Epithelial cell of esophagus (primary cell): ENCODE data around the gene TADA2B.

Experiments
- DNase-seq: peaks from one replicate; pipeline ENCODE4 v3.0.0; 2010; ENCODE audit warnings: low read depth
- H3K4me3 ChIP-seq: 2 replicates; pipeline ENCODE4 v1.5.1; 2011; ENCODE audit warnings: mild to moderate bottlenecking, low read length, control low read depth
- TF ChIP-seq, protein P1 (sequence below): IDR thresholded peaks from 2 replicates; pipeline ENCODE4 v1.5.1; 2011; ENCODE audit warnings: low read depth, mild to moderate bottlenecking, low read length, control low read depth, inconsistent platforms; ENCODE audit not compliant: insufficient read depth; ENCODE audit errors: missing control alignments

Gene TADA2B

DNA sequence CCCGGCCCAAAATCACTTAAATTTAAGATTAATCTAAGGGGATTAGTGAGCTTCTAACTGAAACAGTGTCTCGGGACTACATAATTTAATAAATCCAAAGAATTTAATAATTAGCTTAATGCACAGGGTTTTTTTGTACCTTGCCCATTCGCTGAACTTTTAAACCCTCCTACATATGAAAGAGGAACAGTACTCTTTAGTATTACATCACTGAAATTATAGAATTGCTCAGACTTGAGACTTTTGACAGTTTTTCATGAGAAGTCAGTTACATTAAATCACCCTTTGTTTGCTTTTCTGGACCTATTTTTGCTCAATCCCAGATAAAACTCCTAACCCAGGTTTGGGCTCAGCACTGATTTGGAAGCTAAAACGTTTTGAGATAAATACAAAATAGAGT, 2.4 kb upstream of the TADA2B start:
- DNase-seq, result no peak
- H3K4me3 ChIP-seq, result no peak overlapping the region
- TF ChIP-seq, protein P1, sequence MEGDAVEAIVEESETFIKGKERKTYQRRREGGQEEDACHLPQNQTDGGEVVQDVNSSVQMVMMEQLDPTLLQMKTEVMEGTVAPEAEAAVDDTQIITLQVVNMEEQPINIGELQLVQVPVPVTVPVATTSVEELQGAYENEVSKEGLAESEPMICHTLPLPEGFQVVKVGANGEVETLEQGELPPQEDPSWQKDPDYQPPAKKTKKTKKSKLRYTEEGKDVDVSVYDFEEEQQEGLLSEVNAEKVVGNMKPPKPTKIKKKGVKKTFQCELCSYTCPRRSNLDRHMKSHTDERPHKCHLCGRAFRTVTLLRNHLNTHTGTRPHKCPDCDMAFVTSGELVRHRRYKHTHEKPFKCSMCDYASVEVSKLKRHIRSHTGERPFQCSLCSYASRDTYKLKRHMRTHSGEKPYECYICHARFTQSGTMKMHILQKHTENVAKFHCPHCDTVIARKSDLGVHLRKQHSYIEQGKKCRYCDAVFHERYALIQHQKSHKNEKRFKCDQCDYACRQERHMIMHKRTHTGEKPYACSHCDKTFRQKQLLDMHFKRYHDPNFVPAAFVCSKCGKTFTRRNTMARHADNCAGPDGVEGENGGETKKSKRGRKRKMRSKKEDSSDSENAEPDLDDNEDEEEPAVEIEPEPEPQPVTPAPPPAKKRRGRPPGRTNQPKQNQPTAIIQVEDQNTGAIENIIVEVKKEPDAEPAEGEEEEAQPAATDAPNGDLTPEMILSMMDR, result no peak

DNA sequence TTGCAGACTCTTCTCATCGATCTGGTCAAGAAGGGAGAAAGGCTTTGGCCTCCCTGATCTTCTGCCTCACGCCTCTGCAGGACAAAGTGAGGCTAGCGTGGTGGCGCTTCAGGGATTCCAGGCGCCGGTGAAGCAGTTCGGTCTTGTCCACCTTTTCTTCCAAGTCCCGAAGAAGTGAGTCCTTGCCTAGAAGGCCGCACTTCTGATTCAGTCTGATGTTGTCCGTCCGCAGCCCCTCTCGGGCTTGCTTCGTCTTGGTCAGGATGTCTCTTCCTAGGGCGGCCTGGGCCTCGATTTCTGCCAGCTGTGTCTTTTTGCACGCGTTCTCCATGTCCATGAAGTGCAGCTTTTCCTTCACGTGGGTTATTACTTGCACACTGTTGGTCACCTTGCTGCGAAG, 1.9 kb upstream of the TADA2B start:
- no peak overlapping the region for H3K4me3 ChIP-seq
- no peak for DNase-seq
- TF ChIP-seq, protein P1, result no peak

DNA sequence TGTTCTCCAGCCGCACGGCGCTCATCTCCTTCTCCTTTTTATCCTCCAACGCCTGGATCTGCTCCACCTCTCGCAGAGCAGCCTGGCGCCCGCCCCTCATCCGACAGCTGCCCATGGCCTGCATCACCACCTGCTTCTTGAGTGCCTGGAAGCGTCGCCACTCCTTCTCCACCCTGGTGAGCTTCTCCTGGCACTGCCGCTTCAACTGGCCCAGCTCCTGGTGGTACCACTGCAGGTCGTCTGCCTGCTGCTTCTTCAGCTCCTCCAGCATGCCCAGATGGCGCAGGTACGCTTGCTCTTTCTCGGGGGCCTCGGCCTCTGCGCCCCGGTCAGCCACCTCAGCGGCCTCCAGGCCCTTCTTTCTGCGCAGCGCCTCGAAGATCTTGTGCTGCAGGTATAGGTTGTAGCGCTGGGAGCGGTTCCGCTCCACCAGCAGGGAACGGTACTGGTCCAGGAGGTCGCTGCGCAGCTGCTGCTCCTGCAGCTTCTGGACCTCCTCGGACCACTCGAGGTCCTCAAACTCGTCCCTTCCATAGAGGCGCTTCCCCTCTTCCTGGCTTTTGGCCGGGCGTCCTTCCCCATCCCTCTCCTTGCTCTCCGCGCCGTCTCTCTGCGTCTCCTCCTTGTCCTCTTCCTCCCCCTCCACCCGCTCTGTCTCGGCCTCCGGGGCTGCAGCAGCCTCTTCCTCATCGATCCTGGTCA, 1.2 kb upstream of the TADA2B start:
- DNase-seq, result no peak
- H3K4me3 ChIP-seq, result peak overlapping the region; percentile 74
- TF ChIP-seq, protein P1, result no peak

DNA sequence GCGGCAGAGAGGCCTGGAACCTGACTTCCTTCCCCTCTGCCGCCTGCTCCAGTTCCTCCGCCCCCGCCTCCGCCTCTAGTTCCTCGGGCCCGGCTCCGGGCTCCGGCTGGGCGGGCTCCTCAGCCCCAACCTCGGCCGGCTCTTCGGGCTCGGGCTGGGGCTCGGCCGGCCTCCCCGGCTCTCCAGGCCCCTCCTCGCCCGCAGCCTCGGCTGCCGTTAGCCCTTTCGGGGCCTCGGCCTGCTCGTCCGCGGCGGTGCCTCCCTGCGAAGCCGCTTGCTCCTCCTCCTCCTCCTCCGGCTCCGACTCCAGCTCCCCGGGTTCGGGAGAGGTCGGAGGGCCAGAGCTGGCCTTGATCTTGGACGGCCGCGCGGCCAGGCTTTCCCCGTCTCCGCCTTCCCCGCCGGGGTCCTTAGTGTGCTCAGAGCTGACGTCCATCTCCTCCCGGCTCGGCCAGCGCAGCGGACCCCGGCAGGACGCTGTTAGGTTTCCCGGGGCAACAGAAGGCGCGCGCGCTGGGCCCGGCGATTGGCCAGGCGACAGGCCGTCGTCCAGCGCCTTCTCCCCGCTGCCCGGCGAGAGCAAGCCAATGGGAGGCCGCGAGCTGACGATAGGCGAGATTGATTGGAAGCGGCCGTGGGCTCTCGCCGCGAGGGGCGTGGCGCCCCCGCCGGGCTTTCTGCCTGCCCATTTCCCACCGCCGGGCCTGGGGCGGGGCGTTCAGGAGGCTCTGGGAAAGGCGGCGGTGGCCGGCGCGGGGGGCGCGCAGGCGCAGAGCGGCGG, 479 bp upstream of the TADA2B start:
- DNase-seq, result peak; percentile 99
- H3K4me3 ChIP-seq, result peak overlapping the region; percentile 74
- TF ChIP-seq, protein P1, result no peak

DNA sequence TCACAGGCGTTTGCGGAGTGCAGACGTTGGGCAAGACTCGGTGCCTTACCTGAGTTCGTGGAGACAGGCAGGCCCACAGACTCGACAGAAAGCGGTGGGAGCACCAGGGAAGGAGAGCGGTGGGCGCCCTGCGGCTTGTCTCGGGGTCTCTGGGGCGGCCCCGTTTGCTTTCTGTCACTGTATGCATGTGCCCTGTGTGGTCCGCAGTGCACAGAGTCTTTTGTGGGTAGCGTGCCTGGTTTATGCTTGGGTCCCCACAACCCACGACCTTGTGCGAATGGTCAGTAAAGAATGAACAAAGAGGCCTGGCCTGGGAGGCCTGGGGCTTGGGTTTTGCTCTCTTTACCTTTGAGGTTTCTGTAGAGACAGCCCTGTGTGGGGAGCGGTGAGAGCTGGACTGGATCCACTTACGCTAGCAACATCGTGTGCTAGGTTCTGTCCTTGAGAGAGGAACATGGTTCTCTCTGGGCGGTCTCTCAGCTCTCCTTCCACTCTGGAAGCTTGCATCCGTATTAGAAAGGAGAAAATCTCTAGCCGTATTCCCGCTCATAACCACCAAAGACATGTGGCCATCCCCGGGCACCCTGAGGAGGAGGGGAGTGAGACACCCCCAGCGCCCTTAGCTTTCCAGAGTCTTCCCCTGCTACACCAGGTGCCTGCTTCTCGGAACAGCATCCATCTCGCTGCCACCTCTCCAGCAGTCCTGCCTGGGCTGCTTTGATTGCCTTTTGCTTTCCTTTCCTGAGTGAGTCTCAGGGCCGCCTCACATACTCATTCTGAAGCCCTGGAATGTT, 1.2 kb downstream of the TADA2B start:
- no peak for DNase-seq
- peak overlapping the region; percentile 84 for H3K4me3 ChIP-seq
- TF ChIP-seq, protein P1, result no peak

DNA sequence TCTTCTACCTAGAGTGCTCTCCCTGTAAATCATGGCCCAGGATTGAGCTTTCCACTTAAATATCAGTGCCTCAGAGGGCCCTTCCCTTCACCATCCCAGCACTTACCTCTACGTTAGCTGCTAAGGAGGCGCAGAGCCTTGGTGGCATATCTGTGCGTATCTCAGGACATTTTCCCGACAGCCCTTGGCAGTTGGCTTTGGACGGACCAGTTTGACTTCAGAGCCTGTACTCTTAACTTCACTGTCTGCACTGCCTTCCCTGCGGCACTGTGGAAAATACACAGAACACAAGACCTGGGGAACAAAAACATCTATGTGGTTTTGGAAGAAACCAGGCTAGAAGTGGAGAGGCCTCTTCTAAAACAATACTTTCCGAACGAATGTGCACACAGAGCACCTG, 2.4 kb downstream of the TADA2B start:
- peak overlapping the region; percentile 84 for H3K4me3 ChIP-seq
- no peak for DNase-seq

More for the DNA sequence above, 2.4 kb downstream of the TADA2B start:
- TF ChIP-seq, protein P1, result no peak
